ES-I3 (cell line): ENCODE data around the gene UBQLNL.

ENCODE experiments used
- H3K36me3 ChIP-seq: 2 replicates; pipeline ENCODE4 v1.6.1; 2013; ENCODE audit warnings: mild to moderate bottlenecking, low read length, control low read depth, moderate library complexity; ENCODE audit not compliant: insufficient read depth
- H3K4me1 ChIP-seq: 2 replicates; pipeline ENCODE4 v1.6.1; 2013; ENCODE audit warnings: mild to moderate bottlenecking, control low read depth, low read length; ENCODE audit not compliant: insufficient read depth
- H3K9ac ChIP-seq: 2 replicates; pipeline ENCODE4 v1.6.1; 2013; ENCODE audit warnings: low read depth, mild to moderate bottlenecking, low read length, moderate library complexity
- H3K9me3 ChIP-seq: 2 replicates; pipeline ENCODE4 v1.6.1; 2013; ENCODE audit warnings: mild to moderate bottlenecking, low read length, moderate library complexity; ENCODE audit not compliant: control insufficient read depth, insufficient read depth

UBQLNL gene

GRCh38 chr11:5516599-5516998 is at the start of gene UBQLNL:
Gene UBQLNL (minus strand): TSS chr11:5516699. CDS start chr11:5516441, 258 bp downstream.
- H3K9me3 ChIP-seq: no peaks in the 10 kb centered on the region
- no peak within 1 kb of the TSS for H3K9ac ChIP-seq
- H3K36me3 ChIP-seq: no peaks in the 10 kb centered on the region
- no peaks in the 10 kb centered on the region for H3K4me1 ChIP-seq

GRCh38 chr11:5564259-5565019 is 47.9 kb upstream of the UBQLNL start:
- H3K9ac ChIP-seq: no peak overlapping the region
- no peaks in the 10 kb centered on the region for H3K4me1 ChIP-seq
- H3K9me3 ChIP-seq: no peaks in the 10 kb centered on the region
- H3K36me3 ChIP-seq: no peaks in the 10 kb centered on the region

- Histone ChIP-seq H3K9ac (no peak overlapping the region), H3K4me1 (peaks cover 5% of the 10 kb centered on the region; the same call in 1 of the 2 replicates), H3K9me3 (no peaks in the 10 kb centered on the region), H3K36me3 (no peaks in the 10 kb centered on the region)
Observed at GRCh38 chr11:5557751-5558150, 41.3 kb upstream of the UBQLNL start.

- no peak overlapping the region for H3K9ac ChIP-seq
- H3K36me3 ChIP-seq: no peaks in the 10 kb centered on the region
- peaks cover 5% of the 10 kb centered on the region; the same call in 1 of the 2 replicates for H3K4me1 ChIP-seq
- no peaks in the 10 kb centered on the region for H3K9me3 ChIP-seq
Observed at GRCh38 chr11:5556596-5557188, 40.2 kb upstream of the UBQLNL start.

- Histone ChIP-seq H3K9me3 (no peaks in the 10 kb centered on the region), H3K4me1 (peaks cover 5% of the 10 kb centered on the region; the same call in 1 of the 2 replicates), H3K9ac (no peak overlapping the region), H3K36me3 (no peaks in the 10 kb centered on the region)
Observed at GRCh38 chr11:5553343-5553742, 36.8 kb upstream of the UBQLNL start.

- Histone ChIP-seq H3K36me3 (no peaks in the 10 kb centered on the region), H3K4me1 (no peaks in the 10 kb centered on the region), H3K9me3 (no peaks in the 10 kb centered on the region), H3K9ac (no peak overlapping the region)
Observed at GRCh38 chr11:5550440-5551095, 34.1 kb upstream of the UBQLNL start.

- no peaks in the 10 kb centered on the region for H3K36me3 ChIP-seq
- no peak within 1 kb of the TSS for H3K9ac ChIP-seq
- no peaks in the 10 kb centered on the region for H3K4me1 ChIP-seq
- no peaks in the 10 kb centered on the region for H3K9me3 ChIP-seq
Observed at GRCh38 chr11:5548440-5548839, 31.9 kb upstream of the UBQLNL start, which contains the start of gene OR52H1. Gene OR52H1 (minus strand): TSS chr11:5548540. CDS start chr11:5545505, 3,035 bp downstream.

- no peak overlapping the region for H3K9ac ChIP-seq
- H3K9me3 ChIP-seq: no peaks in the 10 kb centered on the region
- no peaks in the 10 kb centered on the region for H3K4me1 ChIP-seq
- H3K36me3 ChIP-seq: no peaks in the 10 kb centered on the region
Observed at GRCh38 chr11:5547982-5548381, 31.5 kb upstream of the UBQLNL start.

- H3K9ac ChIP-seq: no peak overlapping the region
- H3K9me3 ChIP-seq: no peaks in the 10 kb centered on the region
- no peaks in the 10 kb centered on the region for H3K36me3 ChIP-seq
- H3K4me1 ChIP-seq: no peaks in the 10 kb centered on the region
Observed at GRCh38 chr11:5546457-5546856, 30.0 kb upstream of the UBQLNL start.

GRCh38 chr11:5541427-5541826 is 24.9 kb upstream of the UBQLNL start:
- Histone ChIP-seq H3K36me3 (no peaks in the 10 kb centered on the region), H3K4me1 (no peaks in the 10 kb centered on the region), H3K9ac (no peak overlapping the region), H3K9me3 (no peaks in the 10 kb centered on the region)

- no peaks in the 10 kb centered on the region for H3K9me3 ChIP-seq
- H3K9ac ChIP-seq: no peak overlapping the region
- no peaks in the 10 kb centered on the region for H3K4me1 ChIP-seq
- no peaks in the 10 kb centered on the region for H3K36me3 ChIP-seq
Observed at GRCh38 chr11:5536482-5536881, 20.0 kb upstream of the UBQLNL start.

- Histone ChIP-seq H3K9me3 (no peaks in the 10 kb centered on the region), H3K36me3 (no peaks in the 10 kb centered on the region), H3K4me1 (no peaks in the 10 kb centered on the region), H3K9ac (no peak overlapping the region)
Observed at GRCh38 chr11:5534046-5534445, 17.5 kb upstream of the UBQLNL start.

GRCh38 chr11:5531053-5531831 is 14.7 kb upstream of the UBQLNL start:
- Histone ChIP-seq H3K9me3 (no peaks in the 10 kb centered on the region), H3K36me3 (no peaks in the 10 kb centered on the region), H3K4me1 (no peaks in the 10 kb centered on the region), H3K9ac (no peak overlapping the region)

- Histone ChIP-seq H3K36me3 (no peaks in the 10 kb centered on the region), H3K9me3 (no peaks in the 10 kb centered on the region), H3K9ac (no peak overlapping the region)
Observed at GRCh38 chr11:5528495-5528894, 12.0 kb upstream of the UBQLNL start.

More at GRCh38 chr11:5528495-5528894, 12.0 kb upstream of the UBQLNL start:
- no peaks in the 10 kb centered on the region for H3K4me1 ChIP-seq
